HL-60/S4 treated with retinoic acid at 250 ng/mL for 4 days and 3 days (cell line): ENCODE measurements around the gene DNAI2.

Source experiments
- in situ Hi-C: fragments of 300-500 bp; cut with MboI; formaldehyde crosslinking; loops from 2 replicates; pipeline ENCODE4 v1.7.0; 2022; ENCODE audit warnings: low sequenced_read_pairs

The DNAI2 gene

GRCh38 chr17:74299226-74300009, 25.4 kb downstream of the DNAI2 start:
- in situ Hi-C loops = no loop called here

- in situ Hi-C loops = no loop called here
Observed at GRCh38 chr17:74303305-74303704, 29.3 kb downstream of the DNAI2 start.

GRCh38 chr17:74304184-74304583, 30.1 kb downstream of the DNAI2 start:
- in situ Hi-C loops = no loop called here

GRCh38 chr17:74305865-74306654, 32.0 kb downstream of the DNAI2 start:
- in situ Hi-C loops = no loop called here

- in situ Hi-C loops = no loop called here
Observed at GRCh38 chr17:74307984-74308773, 34.1 kb downstream of the DNAI2 start.

- in situ Hi-C loops = no loop called here
Observed at GRCh38 chr17:74309902-74310301, 35.9 kb downstream of the DNAI2 start.

GRCh38 chr17:74314877-74315276, 40.8 kb downstream of the DNAI2 start:
- in situ Hi-C loops = no loop called here

- in situ Hi-C loops = no loop called here
Observed at GRCh38 chr17:74316220-74316619, 42.2 kb downstream of the DNAI2 start.

- in situ Hi-C loops = no loop called here
Observed at GRCh38 chr17:74317071-74317470, 43.0 kb downstream of the DNAI2 start.

- in situ Hi-C loops = no loop called here
Observed at GRCh38 chr17:74318391-74318790, 44.4 kb downstream of the DNAI2 start.

GRCh38 chr17:74324521-74324920, 50.5 kb downstream of the DNAI2 start:
- in situ Hi-C loops = no loop called here

- in situ Hi-C loops = no loop called here
Observed at GRCh38 chr17:74325376-74325742, 51.3 kb downstream of the DNAI2 start.

GRCh38 chr17:74325743-74326379, 51.8 kb downstream of the DNAI2 start, which contains the start of gene KIF19:
Gene KIF19, plus strand, starts transcription at chr17:74326226. Its CDS starts 124 bp downstream, at chr17:74326350.
- in situ Hi-C loops = no loop called here

GRCh38 chr17:74326506-74326905, 52.5 kb downstream of the DNAI2 start:
- in situ Hi-C loops = no loop called here

GRCh38 chr17:74328487-74328886, 54.5 kb downstream of the DNAI2 start:
- in situ Hi-C loops = no loop called here

- in situ Hi-C loops = no loop called here
Observed at GRCh38 chr17:74329378-74329777, 55.3 kb downstream of the DNAI2 start.

GRCh38 chr17:74330446-74330845, 56.4 kb downstream of the DNAI2 start:
- in situ Hi-C loops = no loop called here

GRCh38 chr17:74332017-74332650, 58.1 kb downstream of the DNAI2 start:
- in situ Hi-C loops = no loop called here

- in situ Hi-C loops = no loop called here
Observed at GRCh38 chr17:74332763-74333283, 58.8 kb downstream of the DNAI2 start.

- in situ Hi-C loops = no loop called here
Observed at GRCh38 chr17:74334393-74335039, 60.5 kb downstream of the DNAI2 start.
